ENCODE data around the gene FAM81B. TPM values are rescaled to one million over a fixed set of nuclear protein-coding genes. Genes with fewer than 3 reads are reported as not detected.

Gene FAM81B
- total and polyA plus RNA-seq, 11 donors: 1.2 to 6.6 (median 2.1) TPM; not detected in 2

DNA sequence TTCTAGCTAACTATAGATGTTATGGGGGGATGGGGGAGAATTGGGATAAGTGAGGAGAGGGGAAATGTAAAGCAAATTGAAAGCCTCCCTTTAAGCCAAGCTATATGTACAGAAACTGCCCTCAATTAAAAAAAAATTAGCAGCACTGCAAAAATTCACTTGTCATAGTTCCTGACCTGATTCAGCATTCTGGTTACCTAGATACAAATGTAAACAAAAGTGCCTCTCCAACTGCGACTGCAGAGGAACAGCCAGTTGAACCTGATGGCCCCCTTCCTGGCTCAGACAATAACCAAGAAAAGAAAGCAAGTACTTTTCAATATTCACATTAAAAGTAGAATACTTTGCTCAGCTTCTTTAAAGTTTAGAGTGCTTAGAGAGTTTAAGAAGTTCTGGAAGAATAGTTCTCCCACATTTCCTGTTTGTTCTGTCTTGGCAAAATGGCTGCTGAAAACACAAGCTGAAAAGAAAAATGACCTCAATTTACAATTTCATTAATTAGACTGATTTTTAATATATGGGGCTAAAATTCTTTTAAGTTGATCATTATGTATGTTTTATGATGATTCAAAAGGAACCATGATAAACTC, 1.5 kb downstream of the FAM81B start:
- no peak for TF ChIP-seq POLR2A (IDR thresholded peaks at IDR 0.05)
- TF ChIP-seq, protein P1, sequence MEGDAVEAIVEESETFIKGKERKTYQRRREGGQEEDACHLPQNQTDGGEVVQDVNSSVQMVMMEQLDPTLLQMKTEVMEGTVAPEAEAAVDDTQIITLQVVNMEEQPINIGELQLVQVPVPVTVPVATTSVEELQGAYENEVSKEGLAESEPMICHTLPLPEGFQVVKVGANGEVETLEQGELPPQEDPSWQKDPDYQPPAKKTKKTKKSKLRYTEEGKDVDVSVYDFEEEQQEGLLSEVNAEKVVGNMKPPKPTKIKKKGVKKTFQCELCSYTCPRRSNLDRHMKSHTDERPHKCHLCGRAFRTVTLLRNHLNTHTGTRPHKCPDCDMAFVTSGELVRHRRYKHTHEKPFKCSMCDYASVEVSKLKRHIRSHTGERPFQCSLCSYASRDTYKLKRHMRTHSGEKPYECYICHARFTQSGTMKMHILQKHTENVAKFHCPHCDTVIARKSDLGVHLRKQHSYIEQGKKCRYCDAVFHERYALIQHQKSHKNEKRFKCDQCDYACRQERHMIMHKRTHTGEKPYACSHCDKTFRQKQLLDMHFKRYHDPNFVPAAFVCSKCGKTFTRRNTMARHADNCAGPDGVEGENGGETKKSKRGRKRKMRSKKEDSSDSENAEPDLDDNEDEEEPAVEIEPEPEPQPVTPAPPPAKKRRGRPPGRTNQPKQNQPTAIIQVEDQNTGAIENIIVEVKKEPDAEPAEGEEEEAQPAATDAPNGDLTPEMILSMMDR (IDR thresholded peaks at IDR 0.05): no peak
- H3K4me1 ChIP-seq: peaks cover 0 to 7% (median 0%) of the 10 kb centered on the region in 12 donors
- peaks cover 0 to 5% (median 0%) of the 10 kb centered on the region in 12 donors for H3K9me3 ChIP-seq
- no peak overlapping the region for H3K27ac ChIP-seq
- H3K4me3 ChIP-seq: peak overlapping the region in 2 of 12 donors; percentile 8 to 14
- intact Hi-C loops (cut with DNase I): no loop called here
- no peaks in the 10 kb centered on the region for H3K27me3 ChIP-seq
- 0 to 9% (median 2%) methylated on average over 1 of the region's 1 CpG for WGBS, 4 donors
- H3K36me3 ChIP-seq: no peaks in the 10 kb centered on the region
- DNase-seq (no peak), ATAC-seq (peak in 2 of 4 donors; percentile 42 to 58)

DNA sequence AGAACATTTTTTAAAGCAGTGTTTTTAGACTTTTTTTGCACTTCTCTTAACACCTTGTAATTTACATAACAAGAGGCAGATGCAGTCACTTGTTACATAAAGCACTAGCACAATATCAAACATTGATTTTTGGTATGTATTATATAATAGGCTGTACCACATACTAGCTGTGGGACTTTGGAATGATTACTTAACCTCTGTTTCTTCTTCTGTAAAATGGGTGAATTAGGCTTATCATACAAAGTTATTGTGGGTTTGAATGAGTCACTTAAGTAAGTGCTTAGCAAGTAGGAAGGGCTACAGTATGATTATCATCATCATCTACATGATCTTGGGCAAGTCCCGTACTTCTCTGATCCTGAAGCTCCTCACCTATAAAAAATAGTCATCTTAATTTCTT, 2.1 kb downstream of the FAM81B start:
- DNase-seq (no peak), ATAC-seq (no peak)
- peaks cover 0 to 5% (median 0%) of the 10 kb centered on the region in 12 donors for H3K9me3 ChIP-seq
- intact Hi-C loops (cut with DNase I): no loop called here
- peaks cover 0 to 7% (median 0%) of the 10 kb centered on the region in 12 donors for H3K4me1 ChIP-seq
- no peaks in the 10 kb centered on the region for H3K36me3 ChIP-seq
- no peak overlapping the region for H3K27ac ChIP-seq
- H3K4me3 ChIP-seq: peak overlapping the region in 2 of 12 donors; percentile 8 to 14
- WGBS, 4 donors: 83 to 97% (median 92%) methylated on average over 1 of the region's 1 CpG
- TF ChIP-seq, protein P1 (IDR thresholded peaks at IDR 0.05): no peak
- no peak for TF ChIP-seq POLR2A (IDR thresholded peaks at IDR 0.05)
- no peaks in the 10 kb centered on the region for H3K27me3 ChIP-seq

DNA sequence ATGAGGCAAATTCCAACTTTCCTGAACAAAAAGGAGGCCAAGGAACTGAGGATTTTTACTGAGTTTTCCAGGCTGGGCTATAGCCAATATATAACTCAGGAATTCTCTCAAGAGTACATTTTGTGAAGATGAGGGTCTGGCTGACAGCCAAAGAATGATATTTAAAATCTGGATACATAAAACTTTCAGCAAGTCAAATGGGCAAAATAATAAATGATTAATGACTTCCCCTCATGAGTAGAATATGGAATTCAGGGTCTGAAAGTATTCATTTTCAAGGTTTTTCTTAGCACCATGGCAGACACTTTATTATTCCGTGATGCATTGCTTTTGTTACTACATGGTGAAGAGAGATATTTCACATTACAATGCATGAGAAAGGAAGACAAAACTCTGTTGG, 7.8 kb downstream of the FAM81B start:
- no peaks in the 10 kb centered on the region for H3K27me3 ChIP-seq
- H3K4me1 ChIP-seq: no peaks in the 10 kb centered on the region
- DNase-seq (no peak), ATAC-seq (no peak)
- no peaks in the 10 kb centered on the region for H3K36me3 ChIP-seq
- no peak for TF ChIP-seq POLR2A (IDR thresholded peaks at IDR 0.05)
- TF ChIP-seq, protein P1 (IDR thresholded peaks at IDR 0.05): no peak
- no peaks in the 10 kb centered on the region for H3K9me3 ChIP-seq
- H3K4me3 ChIP-seq: no peak overlapping the region
- no peak overlapping the region for H3K27ac ChIP-seq
- intact Hi-C loops (cut with DNase I): no loop called here
- 79 to 87% (median 83%) methylated on average over 1 of the region's 1 CpG for WGBS, 4 donors

DNA sequence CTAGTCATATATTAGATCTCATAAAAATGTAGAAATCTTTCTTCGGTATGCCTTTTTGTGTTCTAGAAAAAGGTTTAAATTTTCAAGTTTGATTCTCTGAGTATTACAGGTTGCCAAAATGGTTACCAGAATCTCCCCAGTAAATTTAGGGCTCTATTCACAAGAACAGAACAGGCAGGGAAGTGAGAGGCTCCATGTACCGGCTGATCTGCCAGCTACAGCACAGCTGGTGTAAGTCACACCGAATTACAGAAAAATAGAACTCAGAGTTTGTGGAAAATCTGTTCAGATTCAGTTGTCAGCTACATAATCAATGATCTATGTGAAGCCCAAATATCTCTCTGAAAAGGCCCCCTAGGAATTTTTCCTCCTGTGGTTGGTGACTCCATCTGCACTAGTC, 10.5 kb downstream of the FAM81B start:
- H3K9me3 ChIP-seq: no peaks in the 10 kb centered on the region
- intact Hi-C loops (cut with DNase I): no loop called here
- H3K36me3 ChIP-seq: no peaks in the 10 kb centered on the region
- no peaks in the 10 kb centered on the region for H3K4me1 ChIP-seq
- no peak for DNase-seq
- 77 to 86% (median 82%) methylated on average over 3 of the region's 3 CpGs for WGBS, 4 donors
- no peak for ATAC-seq
- H3K27ac ChIP-seq: no peak overlapping the region
- H3K4me3 ChIP-seq: no peak overlapping the region
- no peaks in the 10 kb centered on the region for H3K27me3 ChIP-seq
- no peak for TF ChIP-seq POLR2A (IDR thresholded peaks at IDR 0.05)
- TF ChIP-seq, protein P1 (IDR thresholded peaks at IDR 0.05): no peak

Measured in heart left ventricle (tissue), 16 donors.